Measurements from ENCODE around the gene MFAP3. TPM values are rescaled to one million over a fixed set of nuclear protein-coding genes. Genes with fewer than 3 reads are reported as not detected.

MFAP3 gene
- total RNA-seq = 31.1 TPM
- long read RNA-seq, transcript MFAP3-212 (3 exons, 643 nt) = major isoform, 22 of 35 reads
- long read RNA-seq, partial matches to known transcripts = 2 of 35 reads
- long read RNA-seq, other reads (novel, unspliced or antisense) = 9 of 35 reads

- ATAC-seq = peak; percentile 99 to 100
- peak within 1 kb of the TSS; percentile 89 for H3K27ac ChIP-seq
- no peaks in the 10 kb centered on the region for H3K27me3 ChIP-seq (ENCODE audit: low read depth)
- peak; percentile 95 for DNase-seq
- no peaks in the 10 kb centered on the region for H3K36me3 ChIP-seq
- peak within 1 kb of the TSS; percentile 81 for H3K4me3 ChIP-seq
- H3K4me1 ChIP-seq = peaks cover 51% of the 10 kb centered on the region
- intact Hi-C loops (cut with DNase I) = no loop called here
- no peaks in the 10 kb centered on the region for H3K9me3 ChIP-seq
- no peak for TF ChIP-seq CTCF (IDR thresholded peaks at IDR 0.05)
Observed at GRCh38 chr5:154038707-154039457, at the start of gene MFAP3, which contains the start of gene FAM114A2. Gene MFAP3 (plus strand): TSS chr5:154038967. CDS start chr5:154049723, 10,756 bp downstream. Gene FAM114A2 (minus strand): TSS chr5:154038910. CDS start chr5:154034953, 3,957 bp downstream.

GRCh38 chr5:153991168-153991567 lies 47.6 kb upstream of the MFAP3 start:
- H3K9me3 ChIP-seq = no peaks in the 10 kb centered on the region
- no peak for TF ChIP-seq CTCF (IDR thresholded peaks at IDR 0.05)
- intact Hi-C loops (cut with DNase I) = no loop called here
- no peaks in the 10 kb centered on the region for H3K4me1 ChIP-seq
- H3K27ac ChIP-seq = no peak overlapping the region
- H3K36me3 ChIP-seq = peaks cover 34% of the 10 kb centered on the region
- no peaks in the 10 kb centered on the region for H3K27me3 ChIP-seq (ENCODE audit: low read depth)
- no peak overlapping the region for H3K4me3 ChIP-seq
- no peak for ATAC-seq
- no peak for DNase-seq

GRCh38 chr5:153998010-153998409 lies 40.8 kb upstream of the MFAP3 start:
- TF ChIP-seq CTCF (IDR thresholded peaks at IDR 0.05) = no peak
- H3K4me1 ChIP-seq = peaks cover 6% of the 10 kb centered on the region
- ATAC-seq (no peak), DNase-seq (no peak)
- intact Hi-C loops (cut with DNase I) = no loop called here
- H3K9me3 ChIP-seq = no peaks in the 10 kb centered on the region
- peaks cover 55% of the 10 kb centered on the region for H3K36me3 ChIP-seq
- H3K27me3 ChIP-seq (ENCODE audit: low read depth) = no peaks in the 10 kb centered on the region
- H3K4me3 ChIP-seq = no peak overlapping the region
- no peak overlapping the region for H3K27ac ChIP-seq

GRCh38 chr5:153998768-153999167 lies 40.0 kb upstream of the MFAP3 start:
- Histone ChIP-seq H3K27me3 (ENCODE audit: low read depth) (no peaks in the 10 kb centered on the region), H3K36me3 (peaks cover 48% of the 10 kb centered on the region), H3K9me3 (no peaks in the 10 kb centered on the region), H3K4me3 (no peak overlapping the region), H3K4me1 (peaks cover 6% of the 10 kb centered on the region), H3K27ac (no peak overlapping the region)
- intact Hi-C loops (cut with DNase I) = no loop called here
- TF ChIP-seq CTCF (IDR thresholded peaks at IDR 0.05) = no peak
- ATAC-seq (no peak), DNase-seq (no peak)

GRCh38 chr5:153999995-154000394 lies 38.8 kb upstream of the MFAP3 start:
- H3K27ac ChIP-seq = no peak overlapping the region
- H3K9me3 ChIP-seq = no peaks in the 10 kb centered on the region
- TF ChIP-seq CTCF (IDR thresholded peaks at IDR 0.05) = no peak
- DNase-seq (no peak), ATAC-seq (no peak)
- no peaks in the 10 kb centered on the region for H3K27me3 ChIP-seq (ENCODE audit: low read depth)
- intact Hi-C loops (cut with DNase I) = no loop called here
- peaks cover 39% of the 10 kb centered on the region for H3K36me3 ChIP-seq
- H3K4me1 ChIP-seq = peaks cover 6% of the 10 kb centered on the region
- H3K4me3 ChIP-seq = no peak overlapping the region

All from lower lobe of right lung (tissue), 2 donors.